WERI-Rb-1 (cell line): ENCODE results near the gene TRERF1.

Source experiments
- DNase-seq: peaks from one replicate; pipeline ENCODE4 v3.0.0-alpha.2; 2020
- H3K27ac ChIP-seq: fragments of 250-450 bp; sonication (Bioruptor Pico); 2 replicates; pipeline ENCODE4 v1.5.1; 2020; ENCODE audit warnings: mild to moderate bottlenecking, moderate library complexity
- H3K27me3 ChIP-seq: fragments of 250-450 bp; sonication (Bioruptor Pico); 2 replicates; pipeline ENCODE4 v1.5.1; 2021; ENCODE audit warnings: mild to moderate bottlenecking, low read depth, moderate library complexity; ENCODE audit not compliant: insufficient read depth, severe bottlenecking
- H3K36me3 ChIP-seq: fragments of 250-450 bp; sonication (Bioruptor Pico); 2 replicates; pipeline ENCODE4 v1.5.1; 2020; ENCODE audit warnings: mild to moderate bottlenecking, moderate library complexity
- H3K4me3 ChIP-seq: 2 replicates; pipeline ENCODE4 v1.5.1; 2011; ENCODE audit warnings: low read depth, mild to moderate bottlenecking, control low read depth, low read length
- H3K9me3 ChIP-seq: fragments of 250-450 bp; sonication (Bioruptor Pico); 2 replicates; pipeline ENCODE4 v1.5.1; 2021; ENCODE audit warnings: mild to moderate bottlenecking, moderate library complexity; ENCODE audit not compliant: severe bottlenecking
- TF ChIP-seq, protein P1 (sequence below): IDR thresholded peaks from 2 replicates; pipeline ENCODE4 v1.5.1; 2011; ENCODE audit warnings: low read depth, mild to moderate bottlenecking, control low read depth, inconsistent platforms, low read length

TRERF1 gene

GRCh38 chr6:42427871-42428270, 23.9 kb downstream of the TRERF1 start:
- Histone ChIP-seq H3K9me3 (no peaks in the 10 kb centered on the region), H3K4me3 (no peak overlapping the region), H3K27me3 (no peaks in the 10 kb centered on the region), H3K36me3 (no peaks in the 10 kb centered on the region), H3K27ac (no peak overlapping the region)
- DNase-seq = no peak
- TF ChIP-seq, protein P1, sequence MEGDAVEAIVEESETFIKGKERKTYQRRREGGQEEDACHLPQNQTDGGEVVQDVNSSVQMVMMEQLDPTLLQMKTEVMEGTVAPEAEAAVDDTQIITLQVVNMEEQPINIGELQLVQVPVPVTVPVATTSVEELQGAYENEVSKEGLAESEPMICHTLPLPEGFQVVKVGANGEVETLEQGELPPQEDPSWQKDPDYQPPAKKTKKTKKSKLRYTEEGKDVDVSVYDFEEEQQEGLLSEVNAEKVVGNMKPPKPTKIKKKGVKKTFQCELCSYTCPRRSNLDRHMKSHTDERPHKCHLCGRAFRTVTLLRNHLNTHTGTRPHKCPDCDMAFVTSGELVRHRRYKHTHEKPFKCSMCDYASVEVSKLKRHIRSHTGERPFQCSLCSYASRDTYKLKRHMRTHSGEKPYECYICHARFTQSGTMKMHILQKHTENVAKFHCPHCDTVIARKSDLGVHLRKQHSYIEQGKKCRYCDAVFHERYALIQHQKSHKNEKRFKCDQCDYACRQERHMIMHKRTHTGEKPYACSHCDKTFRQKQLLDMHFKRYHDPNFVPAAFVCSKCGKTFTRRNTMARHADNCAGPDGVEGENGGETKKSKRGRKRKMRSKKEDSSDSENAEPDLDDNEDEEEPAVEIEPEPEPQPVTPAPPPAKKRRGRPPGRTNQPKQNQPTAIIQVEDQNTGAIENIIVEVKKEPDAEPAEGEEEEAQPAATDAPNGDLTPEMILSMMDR = no peak

GRCh38 chr6:42426191-42426590, 25.5 kb downstream of the TRERF1 start:
- Histone ChIP-seq H3K27me3 (no peaks in the 10 kb centered on the region), H3K36me3 (no peaks in the 10 kb centered on the region), H3K4me3 (no peak overlapping the region), H3K27ac (no peak overlapping the region), H3K9me3 (no peaks in the 10 kb centered on the region)
- TF ChIP-seq, protein P1 = no peak
- DNase-seq = no peak

- TF ChIP-seq, protein P1 = no peak
- DNase-seq = no peak
These were observed 26.7 kb downstream of the TRERF1 start for GRCh38 chr6:42424906-42425474.

GRCh38 chr6:42423244-42423643, 28.5 kb downstream of the TRERF1 start:
- Histone ChIP-seq H3K4me3 (no peak overlapping the region), H3K27ac (no peak overlapping the region), H3K27me3 (no peaks in the 10 kb centered on the region), H3K36me3 (no peaks in the 10 kb centered on the region), H3K9me3 (no peaks in the 10 kb centered on the region)
- TF ChIP-seq, protein P1 = no peak
- no peak for DNase-seq

More at GRCh38 chr6:42424906-42425474, 26.7 kb downstream of the TRERF1 start:
- no peaks in the 10 kb centered on the region for H3K27me3 ChIP-seq
- H3K27ac ChIP-seq = no peak overlapping the region
- no peaks in the 10 kb centered on the region for H3K9me3 ChIP-seq
- no peaks in the 10 kb centered on the region for H3K36me3 ChIP-seq
- no peak overlapping the region for H3K4me3 ChIP-seq

- Histone ChIP-seq H3K27ac (no peak overlapping the region), H3K36me3 (no peaks in the 10 kb centered on the region), H3K9me3 (no peaks in the 10 kb centered on the region), H3K27me3 (no peaks in the 10 kb centered on the region), H3K4me3 (no peak overlapping the region)
- TF ChIP-seq, protein P1 = no peak
- DNase-seq = no peak
These were observed 31.0 kb downstream of the TRERF1 start for GRCh38 chr6:42420741-42421140.
